KOPT-K1 (cell line): ENCODE data around the gene KIF13A.
"Not testable (repeated sequence)": the region's sequence is repeated elsewhere in the genome, so short reads cannot be mapped to it uniquely, and the experiment has no call there.

Experiments used
- H3K27ac ChIP-seq: fragments of 200-600 bp; sonication (generic); 2 replicates; pipeline ENCODE4 v1.5.1; 2016; ENCODE audit warnings: antibody characterized with exemption, mild to moderate bottlenecking, low read depth, low read length; ENCODE audit not compliant: poor library complexity, severe bottlenecking
- H3K36me3 ChIP-seq: fragments of 200-600 bp; sonication (generic); 2 replicates; pipeline ENCODE4 v1.5.1; 2017; ENCODE audit warnings: antibody characterized with exemption, mild to moderate bottlenecking, low read length, moderate library complexity; ENCODE audit not compliant: insufficient read depth
- H3K9me3 ChIP-seq: fragments of 200-600 bp; sonication (generic); 2 replicates; pipeline ENCODE4 v1.5.1; 2017; ENCODE audit warnings: antibody characterized with exemption, low read length, mild to moderate bottlenecking; ENCODE audit not compliant: insufficient read depth, poor library complexity, severe bottlenecking

KIF13A gene

GRCh38 chr6:17987447-17987696 is at the start of gene KIF13A:
KIF13A (minus strand) TSS chr6:17987635; CDS start chr6:17987463, 172 bp downstream.
- no peak within 1 kb of the TSS for H3K27ac ChIP-seq
- no peaks in the 10 kb centered on the region for H3K9me3 ChIP-seq
- H3K36me3 ChIP-seq, result no peaks in the 10 kb centered on the region

- Histone ChIP-seq H3K36me3 (no peaks in the 10 kb centered on the region), H3K9me3 (no peaks in the 10 kb centered on the region), H3K27ac (no peak overlapping the region)
Observed at GRCh38 chr6:18036781-18037180, 49.3 kb upstream of the KIF13A start.

- no peaks in the 10 kb centered on the region for H3K9me3 ChIP-seq
- no peaks in the 10 kb centered on the region for H3K36me3 ChIP-seq
- H3K27ac ChIP-seq, result no peak overlapping the region
Observed at GRCh38 chr6:18035330-18035854, 48.0 kb upstream of the KIF13A start.

DNA sequence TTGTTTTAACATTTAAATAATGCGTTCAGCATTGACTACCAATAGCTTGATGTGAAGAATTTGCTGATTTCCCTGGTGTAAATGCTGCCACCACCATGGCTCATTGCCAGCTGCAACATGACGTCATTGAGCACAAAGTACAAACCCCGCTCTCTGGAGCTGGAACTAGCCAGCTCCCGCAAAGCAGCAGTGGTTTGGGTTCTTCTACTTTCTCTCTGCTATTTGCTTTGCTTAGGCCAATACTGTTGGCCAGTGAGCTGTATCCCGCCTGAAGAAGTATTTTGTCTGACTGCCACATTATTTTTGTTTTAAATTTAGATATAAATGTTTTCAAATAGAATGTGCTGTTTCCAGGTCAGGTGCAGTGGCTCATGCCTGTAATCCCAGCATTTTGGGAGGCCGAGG is 47.4 kb upstream of the KIF13A start:
- H3K27ac ChIP-seq, result no peak overlapping the region
- H3K9me3 ChIP-seq, result no peaks in the 10 kb centered on the region
- H3K36me3 ChIP-seq, result no peaks in the 10 kb centered on the region

DNA sequence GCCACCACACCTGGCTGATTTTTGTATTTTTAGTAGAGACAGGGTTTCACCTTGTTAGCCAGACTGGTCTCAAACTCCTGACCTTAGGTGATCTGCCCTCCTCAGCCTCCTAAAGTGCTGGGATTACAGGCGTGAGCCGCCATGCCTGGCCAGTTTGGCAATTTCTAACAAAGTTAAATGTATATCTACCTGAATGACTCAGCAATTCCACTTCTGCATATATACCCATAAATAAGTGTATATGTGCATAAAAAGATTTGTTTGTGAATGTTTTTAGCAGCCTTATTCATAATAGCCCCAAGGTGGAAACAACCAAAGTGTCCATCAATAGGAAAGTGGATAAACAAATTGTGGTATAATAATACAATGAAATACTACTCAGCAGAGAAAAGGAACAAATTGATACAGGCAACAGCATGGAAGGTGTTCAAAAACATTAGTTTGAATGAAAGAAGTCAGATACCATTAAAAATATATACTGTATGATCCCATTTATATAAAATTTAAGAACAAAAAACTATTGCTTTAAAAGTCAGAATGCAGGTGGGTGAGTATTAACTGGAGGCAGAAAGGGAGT is 44.3 kb upstream of the KIF13A start:
- H3K9me3 ChIP-seq, result no peaks in the 10 kb centered on the region
- H3K27ac ChIP-seq, result no peak overlapping the region

DNA sequence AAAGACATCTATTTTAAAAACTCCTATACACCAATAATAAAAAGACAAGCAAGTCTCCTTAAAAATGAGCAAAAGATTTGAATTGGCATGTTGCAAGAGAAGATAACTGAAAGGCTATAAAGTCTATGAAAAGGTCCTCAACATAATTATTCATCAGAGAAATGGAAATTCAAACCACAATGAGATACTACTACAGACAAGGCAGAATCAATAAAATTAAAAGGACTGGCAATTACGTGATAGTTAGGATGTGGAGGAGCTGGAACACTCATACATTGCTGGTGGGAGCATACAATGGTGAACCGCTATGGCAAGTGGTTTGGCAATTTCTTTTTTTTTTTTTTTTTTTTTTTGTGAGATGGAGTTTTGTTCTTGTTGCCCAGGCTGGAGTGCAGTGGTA is 43.8 kb upstream of the KIF13A start:
- Histone ChIP-seq H3K27ac (no peak overlapping the region), H3K9me3 (no peaks in the 10 kb centered on the region), H3K36me3 (no peaks in the 10 kb centered on the region)

More for the DNA sequence above, 44.3 kb upstream of the KIF13A start:
- no peaks in the 10 kb centered on the region for H3K36me3 ChIP-seq

GRCh38 chr6:18028332-18028731 is 40.9 kb upstream of the KIF13A start:
- H3K27ac ChIP-seq, result no peak overlapping the region
- H3K36me3 ChIP-seq, result no peaks in the 10 kb centered on the region
- H3K9me3 ChIP-seq, result no peaks in the 10 kb centered on the region

GRCh38 chr6:18025596-18025995 is 38.2 kb upstream of the KIF13A start:
- H3K36me3 ChIP-seq, result no peaks in the 10 kb centered on the region
- H3K27ac ChIP-seq, result no peak overlapping the region
- no peaks in the 10 kb centered on the region for H3K9me3 ChIP-seq

DNA sequence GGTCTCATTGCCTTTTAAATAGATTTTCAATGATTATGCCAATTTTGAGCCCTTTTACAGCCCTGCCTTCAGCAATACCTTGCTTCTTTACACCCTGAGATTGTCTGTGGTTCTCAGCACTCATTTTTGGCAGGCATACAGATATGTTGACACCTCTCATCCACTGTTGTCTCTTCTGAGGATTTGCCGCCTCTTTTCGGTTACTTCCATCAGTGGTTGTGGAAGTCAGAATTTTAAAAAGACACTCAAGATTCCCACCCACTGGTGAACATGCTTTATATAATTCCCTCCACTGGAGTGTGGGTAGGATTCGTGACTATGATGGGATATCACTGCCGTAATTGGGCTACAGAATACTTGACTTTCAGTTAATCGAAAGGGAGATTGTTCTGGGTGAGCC is 37.4 kb upstream of the KIF13A start:
- Histone ChIP-seq H3K27ac (no peak overlapping the region), H3K9me3 (no peaks in the 10 kb centered on the region), H3K36me3 (no peaks in the 10 kb centered on the region)

DNA sequence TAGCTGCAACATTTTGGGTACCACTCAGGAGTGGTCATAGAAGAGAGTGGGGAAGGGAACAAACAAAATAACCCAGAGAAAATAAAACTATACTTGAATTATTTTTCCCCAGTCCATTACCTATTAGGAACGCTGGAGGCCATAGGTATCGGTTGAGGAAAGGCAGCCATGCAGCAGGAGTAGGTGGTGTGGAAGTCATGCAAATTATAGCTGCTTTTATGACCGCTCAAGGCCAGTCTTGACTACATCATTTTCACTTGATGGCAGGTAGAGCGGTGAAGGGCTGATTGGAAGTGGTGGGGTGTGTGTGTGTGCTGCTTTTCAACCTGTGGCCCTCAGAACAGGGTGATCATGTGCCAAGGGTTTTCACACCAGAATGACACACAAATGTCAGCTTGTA is 36.5 kb upstream of the KIF13A start:
- Histone ChIP-seq H3K27ac (no peak overlapping the region), H3K36me3 (no peaks in the 10 kb centered on the region), H3K9me3 (no peaks in the 10 kb centered on the region)

DNA sequence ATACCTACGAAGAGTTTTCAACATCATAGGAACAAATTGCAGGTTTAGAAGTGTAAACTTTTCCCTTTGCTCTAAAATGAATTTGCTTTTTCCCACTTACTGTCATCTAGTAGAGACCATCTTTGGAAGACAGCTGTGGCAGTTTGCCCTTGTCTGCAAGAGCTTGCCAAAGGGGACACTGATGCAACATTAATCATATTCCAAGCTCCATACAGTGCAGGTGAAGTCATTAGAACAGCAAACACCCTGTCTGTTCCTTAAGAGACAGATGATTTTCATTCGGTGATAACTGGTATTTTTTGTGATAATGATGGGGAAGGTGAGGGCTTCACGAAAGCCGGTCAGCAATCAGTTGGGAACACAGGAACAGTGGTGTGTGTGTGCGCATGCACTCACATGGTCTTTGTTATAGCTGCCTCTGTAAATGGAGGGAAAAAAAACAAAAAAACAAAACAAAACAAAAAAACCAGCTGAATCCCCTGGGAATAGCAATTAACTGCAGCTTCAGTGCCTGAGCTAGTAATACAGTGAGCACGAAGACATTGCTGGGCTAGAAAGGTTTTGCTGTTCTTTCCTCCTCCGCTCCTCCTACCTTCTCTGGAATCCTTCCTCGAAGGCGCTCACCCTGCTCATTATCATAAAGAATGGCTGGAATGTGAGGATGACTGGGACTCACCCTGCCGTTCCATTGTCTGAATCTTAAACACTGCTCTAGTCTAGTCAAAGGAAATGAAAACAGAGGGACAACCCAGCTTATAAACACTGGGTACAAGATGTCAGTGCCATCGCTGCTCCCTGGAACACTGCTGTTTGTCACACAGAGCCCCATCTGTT is 35.2 kb upstream of the KIF13A start:
- Histone ChIP-seq H3K9me3 (no peaks in the 10 kb centered on the region), H3K27ac (no peak overlapping the region), H3K36me3 (no peaks in the 10 kb centered on the region)

- H3K27ac ChIP-seq, result no peak overlapping the region
- no peaks in the 10 kb centered on the region for H3K36me3 ChIP-seq
- no peaks in the 10 kb centered on the region for H3K9me3 ChIP-seq
Observed at GRCh38 chr6:18021166-18021850, 33.9 kb upstream of the KIF13A start.

DNA sequence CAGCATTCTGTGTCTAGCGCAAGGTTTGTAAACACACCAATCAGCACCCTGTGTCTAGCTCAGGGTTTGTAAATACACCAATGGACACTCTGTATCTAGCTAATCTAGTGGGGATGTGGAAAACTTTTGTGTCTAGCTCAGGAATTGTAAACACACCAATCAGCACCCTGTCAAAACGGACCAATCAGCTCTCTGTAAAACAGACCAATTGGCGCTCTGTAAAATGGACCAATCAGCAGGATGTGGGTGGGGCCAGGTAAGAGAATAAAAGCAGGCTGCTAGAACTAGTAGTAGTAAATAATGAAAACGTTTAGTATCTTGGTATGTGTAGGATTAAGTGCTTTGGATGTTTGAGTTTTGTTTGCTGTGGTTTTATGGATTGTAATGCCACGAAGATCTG is 33.1 kb upstream of the KIF13A start:
- H3K36me3 ChIP-seq, H3K27ac ChIP-seq, H3K9me3 ChIP-seq: not testable (repeated sequence)

DNA sequence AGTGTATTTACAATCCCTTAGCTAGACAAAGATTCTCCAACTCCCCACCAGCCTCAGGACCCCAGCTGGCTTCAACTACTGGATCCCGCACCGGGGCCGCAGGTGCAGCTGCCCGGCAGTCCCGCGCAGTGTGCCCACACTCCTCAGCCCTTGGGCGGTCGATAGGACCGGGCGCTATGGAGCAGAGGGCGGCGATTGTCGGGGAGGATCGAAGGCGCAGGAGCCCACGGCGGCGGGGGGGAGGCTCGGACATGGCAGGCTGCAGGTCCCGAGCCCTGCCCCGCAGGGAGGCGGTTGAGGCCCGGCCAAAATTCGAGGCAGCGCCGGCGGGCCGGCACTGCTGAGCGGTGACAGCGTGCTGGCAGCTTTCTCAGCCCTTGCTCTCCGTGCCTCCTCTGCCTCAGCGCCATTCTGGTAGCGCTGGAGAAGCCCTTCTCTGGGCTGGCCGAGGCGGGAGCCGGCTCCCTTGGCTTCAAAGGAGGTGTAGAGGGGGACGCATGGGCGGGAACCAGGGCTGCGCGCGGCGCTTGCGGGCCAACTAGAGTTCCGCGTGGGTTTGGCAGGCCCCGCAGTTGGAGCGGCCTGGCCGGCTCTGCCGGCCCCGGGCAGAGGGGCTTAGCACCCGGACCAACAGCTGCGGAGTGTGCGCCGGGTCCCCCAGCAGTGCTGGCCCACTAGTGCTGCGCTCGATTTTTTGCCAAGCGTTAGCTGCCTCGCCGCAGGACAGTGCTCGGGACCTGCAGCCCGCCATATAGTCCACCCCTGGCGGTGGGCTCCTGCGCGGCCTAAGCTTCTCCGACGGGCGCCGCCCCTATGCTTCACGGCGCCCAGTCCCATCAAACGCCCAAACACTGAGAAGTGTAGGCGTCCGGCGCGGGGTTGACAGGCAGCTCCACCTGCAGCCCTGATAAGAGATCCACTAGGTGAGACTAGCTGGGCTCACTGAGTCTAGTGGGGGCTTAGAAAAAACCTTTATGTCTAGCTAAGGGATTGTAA is 32.4 kb upstream of the KIF13A start:
- Histone ChIP-seq H3K9me3 (no peaks in the 10 kb centered on the region), H3K27ac (no peak overlapping the region), H3K36me3 (no peaks in the 10 kb centered on the region)

GRCh38 chr6:18019133-18019532 is 31.7 kb upstream of the KIF13A start:
- not testable (repeated sequence) for H3K9me3 ChIP-seq, H3K27ac ChIP-seq, H3K36me3 ChIP-seq
